Keratinocyte (primary cell): ENCODE measurements around the gene LAIR2.

Experiments used
- CTCF ChIP-seq, 3 experiments: IDR thresholded peaks in 1 of 3; conservative IDR thresholded peaks in 1 of 3; optimal IDR thresholded peaks in 1 of 3; 2 replicates in 2 of 3; 3 replicates in 1 of 3; pipeline versions ENCODE3 to v1.5.1; 2011; ENCODE audit warnings: low read length in 3 of 3, mild to moderate bottlenecking in 3 of 3, moderate library complexity in 2 of 3, control low read depth in 1 of 3, inconsistent platforms in 1 of 3; ENCODE audit not compliant: insufficient read depth in 2 of 3; ENCODE audit errors: extremely low read depth in 1 of 3
- EZH2 ChIP-seq: IDR thresholded peaks from one replicate; pipeline ENCODE4 v1.6.1; 2012; ENCODE audit warnings: inconsistent platforms, mild to moderate bottlenecking, low read length, moderate library complexity

- TF ChIP-seq CTCF (optimal IDR thresholded peaks at IDR 0.05 in 1 of 3, IDR thresholded peaks at IDR 0.05 in 1 of 3, conservative IDR thresholded peaks at IDR 0.05 in 1 of 3; ENCODE audit: extremely low read depth in 1 of 3, insufficient read depth in 2 of 3, low read length in 3 of 3) (no peak), EZH2 (no peak)
Observed at GRCh38 chr19:54469496-54469934, 33.1 kb upstream of the LAIR2 start.
